Measurements from ENCODE around the gene SHISA2. TPM values are rescaled to one million over a fixed set of nuclear protein-coding genes. Genes with fewer than 3 reads are reported as not detected.
"Not testable (repeated sequence)": the region's sequence is repeated elsewhere in the genome, so short reads cannot be mapped to it uniquely, and the experiment has no call there.

SHISA2 gene
- total and polyA plus RNA-seq, 7 experiments from 2014 or later, result 0.25 to 3.6 (median 1.4) TPM

DNA sequence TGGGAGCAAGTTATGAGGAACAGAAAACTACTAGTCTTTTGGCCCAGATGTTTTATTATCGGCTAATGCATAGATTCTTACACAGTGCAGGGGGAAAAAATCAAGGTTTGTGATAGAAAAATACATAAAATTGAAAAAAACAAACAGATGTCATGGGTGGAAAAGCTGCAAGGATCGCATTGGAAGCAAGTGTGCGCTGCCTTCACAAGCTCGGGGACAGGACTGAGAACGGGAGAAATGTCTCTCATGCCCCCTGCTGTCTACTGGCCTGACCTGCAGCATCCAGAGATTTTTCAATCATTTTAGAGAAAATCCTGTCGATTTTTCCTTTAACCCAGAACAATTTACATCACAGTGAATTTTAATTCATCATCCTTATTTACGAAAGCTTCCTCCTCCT lies 20.5 kb upstream of the SHISA2 start:
- intact Hi-C loops (cut with micrococcal nuclease), result loop anchor here (1.0 kb wide), 2 partner anchors 9 to 498 kb away; no protein-coding TSS in a partner anchor
- H3K27ac ChIP-seq (ENCODE audit: low read depth, low read length); H3K36me3 Mint-ChIP-seq; H3K4me3 ChIP-seq (ENCODE audit: low read length); H3K36me3 ChIP-seq (ENCODE audit: control insufficient read depth in 2 of 3, insufficient read depth in 3 of 3, low read length in 3 of 3); H3K9me3 ChIP-seq (ENCODE audit: control insufficient read depth in 2 of 3, low read length in 3 of 3); H3K27me3 ChIP-seq (ENCODE audit: control insufficient read depth in 2 of 2, insufficient read depth in 2 of 2, low read length in 2 of 2); H3K4me3 Mint-ChIP-seq; POLR2A ChIA-PET; H3K9me3 Mint-ChIP-seq; H3K27ac Mint-ChIP-seq; H3K4me1 ChIP-seq (ENCODE audit: control insufficient read depth in 2 of 2, insufficient read depth in 2 of 2, low read length in 2 of 2); H3K4me1 Mint-ChIP-seq: not testable (repeated sequence)
- H3K27me3 Mint-ChIP-seq, result peaks cover 17 to 48% (median 35%) of the 10 kb centered on the region in 5 donors
- ATAC-seq, result peak; percentile 61
- CTCF ChIA-PET, result interaction anchor here (0.8 to 3.3 kb wide), 3 partner anchors 10 to 502 kb away, joined by 3 to 15 read pairs (median 4); no protein-coding TSS in a partner anchor
- peak in 3 of 9 donors; percentile 4 to 7 (median 7) for DNase-seq

- ChIA-PET POLR2A (no interaction called here), CTCF (interaction anchor here (0.7 to 3.3 kb wide), 3 partner anchors 10 to 497 kb away, joined by 3 to 15 read pairs (median 4); no protein-coding TSS in a partner anchor)
- ATAC-seq (no peak), DNase-seq (no peak)
- Mint-ChIP-seq H3K4me1 (peaks cover 0 to 3% (median 0%) of the 10 kb centered on the region in 7 donors), H3K9me3 (no peaks in the 10 kb centered on the region), H3K27ac (no peak overlapping the region), H3K36me3 (no peaks in the 10 kb centered on the region), H3K27me3 (peaks cover 11 to 42% (median 29%) of the 10 kb centered on the region in 5 donors), H3K4me3 (no peak overlapping the region)
- H3K36me3 ChIP-seq (ENCODE audit: control insufficient read depth in 2 of 3, insufficient read depth in 3 of 3, low read length in 3 of 3), result no peaks in the 10 kb centered on the region
- H3K9me3 ChIP-seq (ENCODE audit: control insufficient read depth in 2 of 3, low read length in 3 of 3), result no peaks in the 10 kb centered on the region
- H3K4me3 ChIP-seq (ENCODE audit: low read length), result no peak overlapping the region
- H3K27ac ChIP-seq (ENCODE audit: low read depth, low read length), result no peak overlapping the region
- no peaks in the 10 kb centered on the region for H3K4me1 ChIP-seq (ENCODE audit: control insufficient read depth in 2 of 2, insufficient read depth in 2 of 2, low read length in 2 of 2)
- intact Hi-C loops (cut with micrococcal nuclease), result loop anchor here (1.0 kb wide), 2 partner anchors 8 to 497 kb away; no protein-coding TSS in a partner anchor
- H3K27me3 ChIP-seq (ENCODE audit: control insufficient read depth in 2 of 2, insufficient read depth in 2 of 2, low read length in 2 of 2), result peaks cover 0 to 2% of the 10 kb centered on the region in 2 donors
These were observed 19.9 kb upstream of the SHISA2 start for GRCh38 chr13:26071691-26072090.

GRCh38 chr13:26069642-26070041 lies 17.8 kb upstream of the SHISA2 start:
- H3K4me3 ChIP-seq (ENCODE audit: low read length); H3K4me1 Mint-ChIP-seq; H3K36me3 ChIP-seq (ENCODE audit: control insufficient read depth in 2 of 3, insufficient read depth in 3 of 3, low read length in 3 of 3); H3K4me3 Mint-ChIP-seq; H3K9me3 ChIP-seq (ENCODE audit: control insufficient read depth in 2 of 3, low read length in 3 of 3); ATAC-seq; H3K36me3 Mint-ChIP-seq; H3K27ac ChIP-seq (ENCODE audit: low read depth, low read length); POLR2A ChIA-PET; DNase-seq; H3K27ac Mint-ChIP-seq; H3K9me3 Mint-ChIP-seq; H3K4me1 ChIP-seq (ENCODE audit: control insufficient read depth in 2 of 2, insufficient read depth in 2 of 2, low read length in 2 of 2); intact Hi-C loops (cut with micrococcal nuclease); H3K27me3 ChIP-seq (ENCODE audit: control insufficient read depth in 2 of 2, insufficient read depth in 2 of 2, low read length in 2 of 2): not testable (repeated sequence)
- peaks cover 8 to 28% (median 23%) of the 10 kb centered on the region in 5 donors for H3K27me3 Mint-ChIP-seq
- CTCF ChIA-PET, result interaction anchor here (3.3 kb wide), 1 partner anchor 495 kb away, joined by 15 read pairs; no protein-coding TSS in a partner anchor

DNA sequence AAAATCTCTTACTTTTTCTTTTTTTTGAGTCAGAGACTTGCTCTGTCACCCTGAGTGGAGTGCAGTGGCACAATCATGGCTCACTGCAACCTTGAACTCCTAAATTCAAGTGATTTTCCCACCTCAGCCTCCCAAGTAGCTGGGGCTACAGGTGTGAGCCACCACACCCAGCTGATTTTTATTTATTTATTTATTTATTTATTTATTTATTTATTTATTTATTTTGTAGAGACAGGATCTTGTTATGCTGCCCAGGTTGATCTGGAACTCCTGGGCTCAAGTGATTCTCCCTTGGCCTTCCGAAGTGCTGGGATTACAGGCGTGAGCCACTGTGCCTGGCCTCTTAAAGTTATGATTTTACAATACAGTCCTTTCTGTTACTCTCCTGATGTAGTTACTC lies 16.6 kb upstream of the SHISA2 start:
- POLR2A ChIA-PET; intact Hi-C loops (cut with micrococcal nuclease); H3K9me3 Mint-ChIP-seq; H3K4me1 Mint-ChIP-seq; H3K27ac ChIP-seq (ENCODE audit: low read depth, low read length); H3K27ac Mint-ChIP-seq; H3K36me3 Mint-ChIP-seq; H3K9me3 ChIP-seq (ENCODE audit: control insufficient read depth in 2 of 3, low read length in 3 of 3); H3K4me3 Mint-ChIP-seq; H3K36me3 ChIP-seq (ENCODE audit: control insufficient read depth in 2 of 3, insufficient read depth in 3 of 3, low read length in 3 of 3); DNase-seq; H3K4me1 ChIP-seq (ENCODE audit: control insufficient read depth in 2 of 2, insufficient read depth in 2 of 2, low read length in 2 of 2); ATAC-seq; H3K4me3 ChIP-seq (ENCODE audit: low read length); H3K27me3 ChIP-seq (ENCODE audit: control insufficient read depth in 2 of 2, insufficient read depth in 2 of 2, low read length in 2 of 2): not testable (repeated sequence)
- peaks cover 8 to 23% (median 20%) of the 10 kb centered on the region in 5 donors for H3K27me3 Mint-ChIP-seq
- CTCF ChIA-PET, result interaction anchor here (3.4 kb wide), 1 partner anchor 494 kb away, joined by 17 read pairs; no protein-coding TSS in a partner anchor

- DNase-seq (no peak), ATAC-seq (no peak)
- peaks cover 8 to 23% (median 20%) of the 10 kb centered on the region in 5 donors for H3K27me3 Mint-ChIP-seq
- no peaks in the 10 kb centered on the region for H3K9me3 Mint-ChIP-seq
- Histone ChIP-seq H3K27ac (ENCODE audit: low read depth, low read length) (no peak overlapping the region), H3K36me3 (ENCODE audit: control insufficient read depth in 2 of 3, insufficient read depth in 3 of 3, low read length in 3 of 3) (no peaks in the 10 kb centered on the region), H3K27me3 (ENCODE audit: control insufficient read depth in 2 of 2, insufficient read depth in 2 of 2, low read length in 2 of 2) (no peaks in the 10 kb centered on the region), H3K4me3 (ENCODE audit: low read length) (no peak overlapping the region), H3K9me3 (ENCODE audit: control insufficient read depth in 2 of 3, low read length in 3 of 3) (no peaks in the 10 kb centered on the region), H3K4me1 (ENCODE audit: control insufficient read depth in 2 of 2, insufficient read depth in 2 of 2, low read length in 2 of 2) (no peaks in the 10 kb centered on the region)
- H3K36me3 Mint-ChIP-seq, result no peaks in the 10 kb centered on the region
- no peak overlapping the region for H3K27ac Mint-ChIP-seq
- POLR2A ChIA-PET, result no interaction called here
- CTCF ChIA-PET, result interaction anchor here (1.0 to 3.4 kb wide), 2 partner anchors 239 to 493 kb away, joined by 4 to 17 read pairs; no protein-coding TSS in a partner anchor
- peaks cover 0 to 6% (median 0%) of the 10 kb centered on the region in 7 donors for H3K4me1 Mint-ChIP-seq
- intact Hi-C loops (cut with micrococcal nuclease), result no loop called here
- no peak overlapping the region for H3K4me3 Mint-ChIP-seq
These were observed 15.8 kb upstream of the SHISA2 start for GRCh38 chr13:26067601-26068000.

DNA sequence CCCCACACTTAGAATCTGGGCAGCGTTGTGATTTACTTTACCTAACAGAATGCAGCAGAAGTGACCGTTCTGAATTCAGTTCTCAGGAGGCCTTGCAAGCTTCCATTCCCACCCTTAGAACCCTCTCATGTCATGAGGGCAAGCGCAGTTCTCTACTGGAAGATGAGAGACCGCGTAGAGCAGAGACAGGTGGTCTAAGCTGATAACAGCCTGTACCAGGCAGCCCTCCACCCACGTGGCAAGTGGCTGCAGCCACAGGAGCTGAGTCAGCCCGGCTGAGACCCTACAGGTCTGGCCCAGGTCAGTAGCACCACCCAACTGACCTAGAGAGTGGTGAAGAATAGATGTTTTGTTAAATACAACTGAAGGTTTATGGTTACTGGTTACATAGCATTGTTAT lies 14.7 kb upstream of the SHISA2 start:
- DNase-seq; H3K4me1 Mint-ChIP-seq; H3K9me3 ChIP-seq (ENCODE audit: control insufficient read depth in 2 of 3, low read length in 3 of 3); H3K27ac ChIP-seq (ENCODE audit: low read depth, low read length); H3K27ac Mint-ChIP-seq; H3K4me3 ChIP-seq (ENCODE audit: low read length); H3K36me3 ChIP-seq (ENCODE audit: control insufficient read depth in 2 of 3, insufficient read depth in 3 of 3, low read length in 3 of 3); intact Hi-C loops (cut with micrococcal nuclease); H3K36me3 Mint-ChIP-seq; H3K4me1 ChIP-seq (ENCODE audit: control insufficient read depth in 2 of 2, insufficient read depth in 2 of 2, low read length in 2 of 2); H3K27me3 ChIP-seq (ENCODE audit: control insufficient read depth in 2 of 2, insufficient read depth in 2 of 2, low read length in 2 of 2); POLR2A ChIA-PET; H3K9me3 Mint-ChIP-seq; ATAC-seq; H3K4me3 Mint-ChIP-seq: not testable (repeated sequence)
- CTCF ChIA-PET, result interaction anchor here (1.0 to 5.0 kb wide), 5 partner anchors 24 to 492 kb away, joined by 3 to 17 read pairs (median 4); no protein-coding TSS in a partner anchor
- H3K27me3 Mint-ChIP-seq, result peaks cover 6 to 18% (median 15%) of the 10 kb centered on the region in 5 donors

Measured in naive thymus-derived CD4-positive, alpha-beta T cell (primary cell).